Astrocyte (in vitro differentiated cells and primary cell): Measurements from ENCODE around the gene ENOX2. TPM values are rescaled to one million over a fixed set of nuclear protein-coding genes. Genes with fewer than 3 reads are reported as not detected.

Experiments used
- DNase-seq: peaks from one replicate; pipeline ENCODE4 v3.0.0-alpha.2; 2010; ENCODE audit warnings: low read depth
- FAIRE-seq: peaks from 2 replicates; lab custom pipeline; 2011; peaks lifted over from hg19 to GRCh38; lab: Jason Lieb, UNC
- H2AFZ ChIP-seq: 2 replicates; pipeline ENCODE4 v1.6.0; 2012; ENCODE audit warnings: low read depth, low read length, inconsistent platforms
- H3K27ac ChIP-seq: 2 replicates; pipeline ENCODE4 v1.5.1; 2011; ENCODE audit warnings: low read depth, low read length, inconsistent platforms
- H3K27me3 ChIP-seq: 2 replicates; pipeline ENCODE4 v1.6.0; 2011; ENCODE audit warnings: low read length, inconsistent platforms; ENCODE audit not compliant: insufficient read depth
- H3K36me3 ChIP-seq: 2 replicates; pipeline ENCODE4 v1.5.1; 2011; ENCODE audit warnings: low read length, inconsistent platforms; ENCODE audit not compliant: insufficient read depth
- H3K4me1 ChIP-seq: 2 replicates; pipeline ENCODE4 v1.5.1; 2011; ENCODE audit warnings: low read length, inconsistent platforms; ENCODE audit not compliant: insufficient read depth
- H3K4me2 ChIP-seq: 2 replicates; pipeline ENCODE4 v1.6.0; 2012; ENCODE audit warnings: low read length, inconsistent platforms
- H3K4me3 ChIP-seq: 2 replicates; pipeline ENCODE4 v1.5.1; 2011; ENCODE audit warnings: low read depth, mild to moderate bottlenecking, low read length, inconsistent platforms; ENCODE audit not compliant: insufficient read depth
- H3K79me2 ChIP-seq: 2 replicates; pipeline ENCODE4 v1.6.0; 2012; ENCODE audit warnings: mild to moderate bottlenecking, low read length, inconsistent platforms; ENCODE audit not compliant: insufficient read depth
- H3K9ac ChIP-seq: 2 replicates; pipeline ENCODE4 v1.6.0; 2012; ENCODE audit warnings: mild to moderate bottlenecking, low read length, inconsistent platforms
- H3K9me3 ChIP-seq: 2 replicates; pipeline ENCODE4 v1.5.1; 2012; ENCODE audit warnings: low read depth, mild to moderate bottlenecking, low read length, inconsistent platforms; ENCODE audit not compliant: insufficient read depth
- H4K20me1 ChIP-seq: 2 replicates; pipeline ENCODE4 v1.6.0; 2012; ENCODE audit warnings: low read length, inconsistent platforms; ENCODE audit not compliant: insufficient read depth
- H3K27ac Mint-ChIP-seq: one replicate; pipeline ENCODE4 v1.8.0; 2021; ENCODE audit warnings: mild to moderate bottlenecking, mixed read lengths; ENCODE audit not compliant: unreplicated experiment
- H3K27me3 Mint-ChIP-seq: one replicate; pipeline ENCODE4 v1.8.0; 2021; ENCODE audit warnings: low read depth, mixed read lengths; ENCODE audit not compliant: unreplicated experiment
- H3K36me3 Mint-ChIP-seq: one replicate; pipeline ENCODE4 v1.8.0; 2021; ENCODE audit warnings: low read depth, mixed read lengths; ENCODE audit not compliant: unreplicated experiment
- H3K4me1 Mint-ChIP-seq: one replicate; pipeline ENCODE4 v1.8.0; 2021; ENCODE audit warnings: low read depth, mixed read lengths; ENCODE audit not compliant: unreplicated experiment
- H3K4me3 Mint-ChIP-seq: one replicate; pipeline ENCODE4 v1.8.0; 2021; ENCODE audit warnings: mild to moderate bottlenecking, moderate library complexity, mixed read lengths; ENCODE audit not compliant: unreplicated experiment
- H3K9me3 Mint-ChIP-seq: one replicate; pipeline ENCODE4 v1.8.0; 2021; ENCODE audit warnings: mild to moderate bottlenecking, mixed read lengths; ENCODE audit not compliant: unreplicated experiment
- EZH2 ChIP-seq: IDR thresholded peaks from 2 replicates; pipeline ENCODE4 v1.6.1; 2012; ENCODE audit warnings: mild to moderate bottlenecking, low read length, inconsistent platforms; ENCODE audit not compliant: insufficient read depth
- total RNA-seq: library from RNA; stranded (reverse); gene quantifications from 2 replicates; pipeline ENCODE4 v1.2.1, GENCODE V29; 2021
- TF ChIP-seq, protein P1 (sequence below): IDR thresholded peaks from 2 replicates; pipeline ENCODE4 v1.5.1; 2011; ENCODE audit warnings: low read depth, mild to moderate bottlenecking, inconsistent platforms, low read length, moderate library complexity; ENCODE audit not compliant: insufficient read depth

The ENOX2 gene
- total RNA-seq, 1 donor from 2014 or later, result 9.4 TPM

DNA sequence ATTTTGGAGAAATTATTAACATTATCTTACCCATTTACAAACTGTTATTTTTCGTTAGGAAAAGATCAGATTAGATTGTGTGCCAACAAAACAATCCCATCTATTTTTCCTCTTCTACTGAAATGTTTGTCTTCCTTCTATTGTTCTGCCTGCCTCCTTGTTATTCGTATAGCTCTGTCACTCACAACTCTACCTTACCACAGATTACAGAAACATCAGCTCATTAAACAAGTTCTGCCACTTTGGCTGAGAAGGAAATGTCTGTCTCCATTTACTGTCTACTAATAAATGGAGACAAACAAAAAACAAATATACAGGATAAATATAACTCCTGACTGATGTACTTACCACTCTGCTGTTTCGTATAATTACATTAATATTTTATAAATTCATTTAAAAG is 211.4 kb downstream of the ENOX2 start:
- Histone ChIP-seq H3K9ac (no peak overlapping the region), H3K9me3 (no peaks in the 10 kb centered on the region), H3K4me2 (no peak overlapping the region), H3K79me2 (no peaks in the 10 kb centered on the region), H3K27ac (no peak overlapping the region), H3K27me3 (no peaks in the 10 kb centered on the region), H3K36me3 (no peaks in the 10 kb centered on the region), H2AFZ (no peak overlapping the region), H3K4me3 (no peak overlapping the region), H3K4me1 (no peaks in the 10 kb centered on the region), H4K20me1 (no peaks in the 10 kb centered on the region)
- Mint-ChIP-seq H3K4me3 (no peak overlapping the region), H3K4me1 (no peaks in the 10 kb centered on the region), H3K9me3 (no peaks in the 10 kb centered on the region), H3K27me3 (no peaks in the 10 kb centered on the region), H3K27ac (no peak overlapping the region), H3K36me3 (peaks cover 3% of the 10 kb centered on the region)
- TF ChIP-seq, protein P1, sequence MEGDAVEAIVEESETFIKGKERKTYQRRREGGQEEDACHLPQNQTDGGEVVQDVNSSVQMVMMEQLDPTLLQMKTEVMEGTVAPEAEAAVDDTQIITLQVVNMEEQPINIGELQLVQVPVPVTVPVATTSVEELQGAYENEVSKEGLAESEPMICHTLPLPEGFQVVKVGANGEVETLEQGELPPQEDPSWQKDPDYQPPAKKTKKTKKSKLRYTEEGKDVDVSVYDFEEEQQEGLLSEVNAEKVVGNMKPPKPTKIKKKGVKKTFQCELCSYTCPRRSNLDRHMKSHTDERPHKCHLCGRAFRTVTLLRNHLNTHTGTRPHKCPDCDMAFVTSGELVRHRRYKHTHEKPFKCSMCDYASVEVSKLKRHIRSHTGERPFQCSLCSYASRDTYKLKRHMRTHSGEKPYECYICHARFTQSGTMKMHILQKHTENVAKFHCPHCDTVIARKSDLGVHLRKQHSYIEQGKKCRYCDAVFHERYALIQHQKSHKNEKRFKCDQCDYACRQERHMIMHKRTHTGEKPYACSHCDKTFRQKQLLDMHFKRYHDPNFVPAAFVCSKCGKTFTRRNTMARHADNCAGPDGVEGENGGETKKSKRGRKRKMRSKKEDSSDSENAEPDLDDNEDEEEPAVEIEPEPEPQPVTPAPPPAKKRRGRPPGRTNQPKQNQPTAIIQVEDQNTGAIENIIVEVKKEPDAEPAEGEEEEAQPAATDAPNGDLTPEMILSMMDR, result no peak
- TF ChIP-seq EZH2, result no peak
- FAIRE-seq (no peak), DNase-seq (no peak)

DNA sequence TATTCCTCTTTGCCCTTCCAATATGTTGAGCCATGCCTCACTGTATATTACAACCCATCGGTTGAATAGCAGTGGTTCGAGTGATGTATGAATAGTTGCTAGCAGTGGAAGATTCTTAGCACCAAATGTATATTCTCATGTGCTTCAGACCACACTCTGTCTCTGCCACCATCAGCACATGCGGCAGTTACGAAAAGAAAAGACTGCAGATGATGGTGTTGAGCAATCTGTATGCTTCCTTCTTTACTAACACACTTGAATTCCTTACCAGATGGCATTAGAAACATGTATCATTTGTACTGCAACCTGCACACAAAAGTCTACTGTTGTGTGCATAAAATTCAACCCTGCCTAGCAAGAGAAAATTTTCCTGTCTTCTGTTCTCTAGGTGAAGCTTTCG is 214.6 kb downstream of the ENOX2 start:
- H3K9me3 Mint-ChIP-seq, result peaks cover 2% of the 10 kb centered on the region
- Histone ChIP-seq H3K27me3 (no peaks in the 10 kb centered on the region), H3K36me3 (no peaks in the 10 kb centered on the region), H4K20me1 (no peaks in the 10 kb centered on the region), H2AFZ (no peak overlapping the region), H3K4me2 (no peak overlapping the region), H3K4me1 (no peaks in the 10 kb centered on the region), H3K79me2 (no peaks in the 10 kb centered on the region), H3K4me3 (no peak overlapping the region), H3K27ac (no peak overlapping the region), H3K9ac (no peak overlapping the region), H3K9me3 (no peaks in the 10 kb centered on the region)
- FAIRE-seq (no peak), DNase-seq (no peak)
- no peaks in the 10 kb centered on the region for H3K27me3 Mint-ChIP-seq
- H3K4me3 Mint-ChIP-seq, result no peak overlapping the region
- H3K36me3 Mint-ChIP-seq, result peaks cover 12% of the 10 kb centered on the region
- H3K27ac Mint-ChIP-seq, result no peak overlapping the region
- TF ChIP-seq, protein P1, result no peak
- TF ChIP-seq EZH2, result no peak
- peaks cover 2% of the 10 kb centered on the region for H3K4me1 Mint-ChIP-seq

DNA sequence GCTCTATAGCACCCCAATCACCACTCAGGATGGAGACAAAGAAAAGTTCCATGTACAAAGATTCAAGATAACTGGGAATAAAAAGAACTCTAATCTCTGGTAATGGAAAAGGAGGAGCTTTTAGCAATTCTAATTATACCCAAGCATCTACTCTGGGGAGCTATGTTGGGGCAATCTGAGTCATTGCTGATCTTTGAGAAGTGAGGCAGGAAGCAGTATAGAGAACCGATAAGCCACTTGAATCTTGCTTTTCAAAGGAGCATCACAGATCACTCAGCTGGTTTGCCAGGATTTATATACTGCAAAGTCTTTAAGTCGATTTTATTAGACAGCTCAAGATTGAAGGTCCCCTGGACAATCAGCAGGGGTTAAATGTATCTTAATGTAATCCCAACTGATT is 220.0 kb downstream of the ENOX2 start:
- H3K4me2 ChIP-seq, result peak overlapping the region; percentile 82

More for the DNA sequence above, 220.0 kb downstream of the ENOX2 start:
- Mint-ChIP-seq H3K27me3 (no peaks in the 10 kb centered on the region), H3K4me3 (no peak overlapping the region), H3K9me3 (peaks cover 2% of the 10 kb centered on the region), H3K27ac (peak overlapping the region; percentile 67), H3K36me3 (peaks cover 12% of the 10 kb centered on the region), H3K4me1 (peaks cover 18% of the 10 kb centered on the region)
- H3K79me2 ChIP-seq, result no peaks in the 10 kb centered on the region
- H3K4me3 ChIP-seq, result no peak overlapping the region
- H4K20me1 ChIP-seq, result no peaks in the 10 kb centered on the region
- H3K27ac ChIP-seq, result peak overlapping the region; percentile 82
- H3K9ac ChIP-seq, result peak overlapping the region; percentile 59
- H3K9me3 ChIP-seq, result no peaks in the 10 kb centered on the region
- H3K27me3 ChIP-seq, result no peaks in the 10 kb centered on the region
- H2AFZ ChIP-seq, result no peak overlapping the region
- peak; percentile 37 for DNase-seq
- H3K4me1 ChIP-seq, result peaks cover 10% of the 10 kb centered on the region
- no peak for TF ChIP-seq EZH2
- FAIRE-seq, result peak; percentile 88
- no peaks in the 10 kb centered on the region for H3K36me3 ChIP-seq
